Osteocyte (in vitro differentiated cells): Measurements from ENCODE around the gene TAGLN2. TPM values are rescaled to one million over a fixed set of nuclear protein-coding genes. Genes with fewer than 3 reads are reported as not detected.

Experiments used
- DNase-seq: peaks from one replicate; pipeline ENCODE4 v3.0.0; 2021; ENCODE audit warnings: mixed read lengths; ENCODE audit not compliant: unreplicated experiment; ENCODE audit errors: extremely low spot score
- H3K27ac Mint-ChIP-seq: one replicate; pipeline ENCODE4 v1.8.0; 2021; ENCODE audit warnings: mild to moderate bottlenecking, mixed read lengths; ENCODE audit not compliant: unreplicated experiment
- H3K27me3 Mint-ChIP-seq: one replicate; pipeline ENCODE4 v1.8.0; 2021; ENCODE audit warnings: mixed read lengths; ENCODE audit not compliant: unreplicated experiment
- H3K36me3 Mint-ChIP-seq: one replicate; pipeline ENCODE4 v1.8.0; 2021; ENCODE audit warnings: mixed read lengths; ENCODE audit not compliant: unreplicated experiment
- H3K4me1 Mint-ChIP-seq: one replicate; pipeline ENCODE4 v1.8.0; 2021; ENCODE audit warnings: mixed read lengths; ENCODE audit not compliant: unreplicated experiment
- H3K4me3 Mint-ChIP-seq: one replicate; pipeline ENCODE4 v1.8.0; 2021; ENCODE audit warnings: mild to moderate bottlenecking, moderate library complexity, mixed read lengths; ENCODE audit not compliant: unreplicated experiment
- H3K9me3 Mint-ChIP-seq: one replicate; pipeline ENCODE4 v1.8.0; 2021; ENCODE audit warnings: mixed read lengths; ENCODE audit not compliant: unreplicated experiment
- CTCF ChIP-seq: fragments of 200-600 bp; sonication (generic); IDR thresholded peaks from 2 replicates; pipeline ENCODE4 v1.5.0; 2021; ENCODE audit warnings: antibody characterized with exemption, mild to moderate bottlenecking, moderate library complexity
- total RNA-seq: library from RNA; stranded (reverse); gene quantifications from 2 replicates; pipeline ENCODE4 v1.2.1, GENCODE V29; 2021

Gene TAGLN2
- total RNA-seq, 1 donor from 2014 or later: 169 TPM

DNA sequence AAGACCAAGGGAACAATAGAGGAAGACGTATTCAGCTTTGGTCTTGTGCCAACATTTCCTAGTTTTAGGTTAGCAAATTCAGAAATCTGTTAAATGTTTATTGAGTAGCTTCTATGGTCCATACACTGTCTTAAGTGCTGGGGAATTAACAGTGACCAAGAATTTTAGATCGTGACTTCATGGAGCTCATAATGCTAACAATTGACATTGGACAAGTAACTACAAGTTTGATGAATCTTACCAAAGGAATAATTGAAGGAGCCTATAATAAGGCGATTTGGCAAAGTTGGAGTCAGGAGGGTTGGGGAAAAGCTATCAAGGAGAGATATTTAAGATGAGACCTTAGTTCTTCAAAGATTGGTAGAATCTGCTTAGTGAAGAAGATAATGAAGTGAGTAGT, 30.1 kb upstream of the TAGLN2 start:
- no peak for DNase-seq

GRCh38 chr1:159953536-159954515, 28.5 kb upstream of the TAGLN2 start, which contains the start of gene SLAMF9:
SLAMF9 (minus strand) TSS chr1:159954237; CDS start chr1:159954137, 100 bp downstream.
- Mint-ChIP-seq H3K27me3 (peaks cover 40% of the 10 kb centered on the region), H3K9me3 (no peaks in the 10 kb centered on the region)
- no peak for DNase-seq

More for the DNA sequence above, 30.1 kb upstream of the TAGLN2 start:
- H3K9me3 Mint-ChIP-seq: no peaks in the 10 kb centered on the region
- peaks cover 48% of the 10 kb centered on the region for H3K27me3 Mint-ChIP-seq
- no peaks in the 10 kb centered on the region for H3K4me1 Mint-ChIP-seq
- no peak overlapping the region for H3K4me3 Mint-ChIP-seq
- no peak for TF ChIP-seq CTCF
- H3K36me3 Mint-ChIP-seq: no peaks in the 10 kb centered on the region
- H3K27ac Mint-ChIP-seq: no peak overlapping the region

DNA sequence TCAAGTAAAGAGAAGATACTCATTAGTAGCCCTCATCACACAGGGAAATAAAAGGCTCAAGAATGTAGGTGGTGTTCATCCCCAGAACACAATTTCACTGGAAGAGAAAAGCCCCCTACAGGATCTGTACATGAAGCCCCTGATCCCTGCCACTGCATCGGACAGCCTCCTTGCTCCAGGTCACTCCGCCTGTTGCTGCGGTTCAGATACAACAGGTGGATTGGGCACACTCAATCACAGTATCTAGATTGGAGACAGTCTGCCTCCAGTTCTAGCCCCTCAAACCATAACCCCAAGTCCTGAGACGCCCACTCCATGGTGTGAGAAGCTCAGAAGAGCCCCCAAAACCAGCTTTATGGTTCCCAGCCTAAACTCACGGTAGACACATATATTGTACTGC, 27.6 kb upstream of the TAGLN2 start:
- Mint-ChIP-seq H3K27me3 (peaks cover 43% of the 10 kb centered on the region), H3K9me3 (no peaks in the 10 kb centered on the region), H3K27ac (no peak overlapping the region), H3K36me3 (no peaks in the 10 kb centered on the region), H3K4me3 (no peak overlapping the region), H3K4me1 (no peaks in the 10 kb centered on the region)
- no peak for TF ChIP-seq CTCF
- DNase-seq: no peak

More at GRCh38 chr1:159953536-159954515, 28.5 kb upstream of the TAGLN2 start, which contains the start of gene SLAMF9:
- no peak within 1 kb of the TSS for H3K27ac Mint-ChIP-seq
- TF ChIP-seq CTCF: no peak
- H3K4me1 Mint-ChIP-seq: no peaks in the 10 kb centered on the region
- H3K4me3 Mint-ChIP-seq: no peak within 1 kb of the TSS
- no peaks in the 10 kb centered on the region for H3K36me3 Mint-ChIP-seq

DNA sequence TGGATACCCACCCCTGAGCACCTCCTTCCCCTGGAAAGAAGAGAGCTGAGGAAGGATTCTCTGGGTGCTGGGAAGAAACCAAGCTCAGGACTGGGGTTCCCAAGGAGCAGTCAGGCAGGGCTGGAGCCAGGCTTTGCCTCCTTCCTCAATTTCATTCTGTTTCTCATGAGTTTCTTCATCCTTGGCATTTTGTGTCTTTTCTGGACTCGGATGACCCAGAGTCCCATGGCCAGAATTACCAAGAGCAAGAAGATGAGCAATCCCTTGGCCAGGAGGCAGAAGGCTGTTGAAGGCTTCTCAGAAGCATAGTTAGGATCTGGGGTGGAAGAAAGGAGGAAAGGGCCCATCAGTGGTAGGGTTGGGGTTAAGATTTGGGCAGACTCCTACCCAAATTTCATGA, 26.2 kb upstream of the TAGLN2 start:
- Mint-ChIP-seq H3K4me3 (no peak overlapping the region), H3K4me1 (no peaks in the 10 kb centered on the region), H3K9me3 (no peaks in the 10 kb centered on the region), H3K27ac (no peak overlapping the region), H3K27me3 (peaks cover 48% of the 10 kb centered on the region), H3K36me3 (no peaks in the 10 kb centered on the region)
- TF ChIP-seq CTCF: no peak
- DNase-seq: no peak

- no peak for TF ChIP-seq CTCF
- Mint-ChIP-seq H3K4me3 (no peak overlapping the region), H3K27me3 (peaks cover 49% of the 10 kb centered on the region), H3K4me1 (peaks cover 2% of the 10 kb centered on the region), H3K27ac (no peak overlapping the region), H3K36me3 (no peaks in the 10 kb centered on the region), H3K9me3 (no peaks in the 10 kb centered on the region)
- no peak for DNase-seq
Measured at GRCh38 chr1:159951016-159951415, 25.7 kb upstream of the TAGLN2 start.
